Neural cell (in vitro differentiated cells): ENCODE measurements around the gene CRACR2B.

Source experiments
- CTCF ChIP-seq: fragments of 450-650 bp; IDR thresholded peaks from 2 replicates; pipeline ENCODE4 v1.5.1; 2014; ENCODE audit warnings: antibody characterized with exemption, mild to moderate bottlenecking, moderate library complexity; ENCODE audit not compliant: poor library complexity, severe bottlenecking
- EP300 ChIP-seq: fragments of 450-650 bp; conservative IDR thresholded peaks from 2 replicates; pipeline ENCODE4 v1.6.1; 2014; ENCODE audit warnings: antibody characterized with exemption, mild to moderate bottlenecking, moderate library complexity; ENCODE audit not compliant: poor library complexity, severe bottlenecking
- EZH2 ChIP-seq: fragments of 200-600, 300-800 bp; shearing (Covaris generic), sonication (generic); IDR thresholded peaks from 2 replicates; pipeline ENCODE4 v1.6.1; 2014; ENCODE audit warnings: antibody characterized with exemption, low read length, borderline replicate concordance, mild to moderate bottlenecking; ENCODE audit not compliant: insufficient read depth, poor library complexity, severe bottlenecking
- MXI1 ChIP-seq: fragments of 450-650 bp; conservative IDR thresholded peaks from 2 replicates; pipeline ENCODE4 v1.6.1; 2014; ENCODE audit warnings: antibody characterized with exemption, mild to moderate bottlenecking; ENCODE audit not compliant: poor library complexity, severe bottlenecking
- POLR2AphosphoS5 ChIP-seq: IDR thresholded peaks from 2 replicates; pipeline ENCODE4 v1.6.1; 2012
- RAD21 ChIP-seq: fragments of 450-650 bp; conservative IDR thresholded peaks from 2 replicates; pipeline ENCODE4 v1.6.1; 2014; ENCODE audit warnings: antibody characterized with exemption, mild to moderate bottlenecking, moderate library complexity
- SMC3 ChIP-seq: fragments of 450-650 bp; conservative IDR thresholded peaks from 2 replicates; pipeline ENCODE4 v1.6.1; 2014; ENCODE audit warnings: antibody characterized with exemption, mild to moderate bottlenecking, moderate library complexity; ENCODE audit not compliant: poor library complexity
- TAF1 ChIP-seq: IDR thresholded peaks from 2 replicates; pipeline ENCODE4 v1.6.1; 2012; ENCODE audit warnings: low read depth
- TF ChIP-seq, protein P1 (sequence below): IDR thresholded peaks from 2 replicates; pipeline ENCODE4 v1.6.1; 2012; ENCODE audit warnings: borderline replicate concordance

DNA sequence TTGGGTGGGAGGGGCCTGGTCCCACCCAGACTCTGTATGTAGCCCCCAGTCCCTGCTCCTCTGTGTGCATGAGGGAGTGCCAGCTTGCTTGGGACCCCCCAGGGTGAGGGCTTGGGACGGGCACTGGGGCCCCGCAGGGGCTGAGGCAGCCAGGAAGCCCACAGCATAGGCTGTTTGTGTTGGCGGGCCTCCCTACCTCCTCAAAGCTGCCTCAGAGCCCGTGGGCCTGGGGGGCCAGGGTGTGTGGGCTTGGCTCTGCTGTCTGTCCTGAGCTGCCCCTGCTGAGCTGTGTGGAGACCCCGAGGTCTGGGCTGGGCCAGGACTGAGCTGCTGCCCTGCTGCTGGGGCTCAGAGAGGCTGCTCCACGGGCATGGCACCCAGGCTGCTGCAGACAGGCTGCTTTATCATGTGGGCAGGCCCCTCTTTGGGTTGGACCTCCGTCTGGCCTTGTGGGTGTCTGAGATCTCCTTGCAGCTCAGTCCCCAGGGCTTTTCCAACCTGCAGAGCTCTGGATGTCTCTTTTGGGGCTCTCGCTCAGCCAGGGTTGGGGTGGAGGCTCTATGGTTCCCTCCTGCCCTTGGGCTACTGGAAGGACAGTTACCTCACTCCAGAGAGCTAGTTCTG lies 18.3 kb downstream of the CRACR2B start:
- TF ChIP-seq CTCF: no peak
- TF ChIP-seq MXI1: no peak
- TF ChIP-seq EP300: no peak
- TF ChIP-seq EZH2: no peak
- TF ChIP-seq, protein P1, sequence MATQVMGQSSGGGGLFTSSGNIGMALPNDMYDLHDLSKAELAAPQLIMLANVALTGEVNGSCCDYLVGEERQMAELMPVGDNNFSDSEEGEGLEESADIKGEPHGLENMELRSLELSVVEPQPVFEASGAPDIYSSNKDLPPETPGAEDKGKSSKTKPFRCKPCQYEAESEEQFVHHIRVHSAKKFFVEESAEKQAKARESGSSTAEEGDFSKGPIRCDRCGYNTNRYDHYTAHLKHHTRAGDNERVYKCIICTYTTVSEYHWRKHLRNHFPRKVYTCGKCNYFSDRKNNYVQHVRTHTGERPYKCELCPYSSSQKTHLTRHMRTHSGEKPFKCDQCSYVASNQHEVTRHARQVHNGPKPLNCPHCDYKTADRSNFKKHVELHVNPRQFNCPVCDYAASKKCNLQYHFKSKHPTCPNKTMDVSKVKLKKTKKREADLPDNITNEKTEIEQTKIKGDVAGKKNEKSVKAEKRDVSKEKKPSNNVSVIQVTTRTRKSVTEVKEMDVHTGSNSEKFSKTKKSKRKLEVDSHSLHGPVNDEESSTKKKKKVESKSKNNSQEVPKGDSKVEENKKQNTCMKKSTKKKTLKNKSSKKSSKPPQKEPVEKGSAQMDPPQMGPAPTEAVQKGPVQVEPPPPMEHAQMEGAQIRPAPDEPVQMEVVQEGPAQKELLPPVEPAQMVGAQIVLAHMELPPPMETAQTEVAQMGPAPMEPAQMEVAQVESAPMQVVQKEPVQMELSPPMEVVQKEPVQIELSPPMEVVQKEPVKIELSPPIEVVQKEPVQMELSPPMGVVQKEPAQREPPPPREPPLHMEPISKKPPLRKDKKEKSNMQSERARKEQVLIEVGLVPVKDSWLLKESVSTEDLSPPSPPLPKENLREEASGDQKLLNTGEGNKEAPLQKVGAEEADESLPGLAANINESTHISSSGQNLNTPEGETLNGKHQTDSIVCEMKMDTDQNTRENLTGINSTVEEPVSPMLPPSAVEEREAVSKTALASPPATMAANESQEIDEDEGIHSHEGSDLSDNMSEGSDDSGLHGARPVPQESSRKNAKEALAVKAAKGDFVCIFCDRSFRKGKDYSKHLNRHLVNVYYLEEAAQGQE: no peak
- no peak for TF ChIP-seq POLR2AphosphoS5
- no peak for TF ChIP-seq RAD21
- no peak for TF ChIP-seq TAF1
- TF ChIP-seq SMC3: no peak
